Measurements from ENCODE around the gene HAL. TPM values are rescaled to one million over a fixed set of nuclear protein-coding genes. Genes with fewer than 3 reads are reported as not detected.

HAL gene
- total RNA-seq, 1 donor from 2014 or later = 1.7 TPM

DNA sequence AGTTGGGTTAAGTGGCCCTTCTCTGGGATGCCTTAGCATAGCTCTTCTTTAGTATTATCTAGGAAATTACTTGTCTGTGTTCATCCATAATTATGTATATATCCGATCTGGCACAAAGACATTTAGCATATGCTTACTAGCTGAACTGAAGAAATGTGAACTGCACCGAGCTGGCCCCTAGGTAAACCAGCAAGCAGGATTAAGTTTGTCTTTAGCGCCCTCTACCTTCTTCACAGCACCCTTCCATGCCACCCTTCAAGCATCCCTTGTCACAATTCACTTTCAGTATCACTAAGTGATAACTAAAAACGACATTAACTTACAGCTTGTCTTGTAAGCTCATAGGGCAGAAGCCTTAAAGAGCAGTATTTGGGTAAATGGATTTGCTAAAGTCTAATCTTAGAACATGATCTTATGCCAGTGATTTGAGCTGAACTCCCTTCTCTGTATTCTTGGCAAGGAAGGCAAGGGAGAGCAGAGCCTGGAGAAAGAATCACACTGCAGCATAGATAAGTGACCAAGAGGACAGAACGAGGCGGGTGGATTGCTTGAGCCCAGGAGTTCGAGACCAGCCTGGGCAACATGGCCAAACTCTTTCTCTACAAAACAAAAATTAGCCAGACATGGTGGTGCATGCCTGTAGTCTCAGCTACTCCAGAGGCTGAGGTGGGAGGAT is 2.6 kb upstream of the HAL start:
- H3K27ac Mint-ChIP-seq (ENCODE audit: unreplicated experiment) = no peak overlapping the region
- H3K36me3 Mint-ChIP-seq (ENCODE audit: unreplicated experiment) = peaks cover 14% of the 10 kb centered on the region
- no peak for DNase-seq (ENCODE audit: extremely low spot score, unreplicated experiment)
- TF ChIP-seq, protein P1, sequence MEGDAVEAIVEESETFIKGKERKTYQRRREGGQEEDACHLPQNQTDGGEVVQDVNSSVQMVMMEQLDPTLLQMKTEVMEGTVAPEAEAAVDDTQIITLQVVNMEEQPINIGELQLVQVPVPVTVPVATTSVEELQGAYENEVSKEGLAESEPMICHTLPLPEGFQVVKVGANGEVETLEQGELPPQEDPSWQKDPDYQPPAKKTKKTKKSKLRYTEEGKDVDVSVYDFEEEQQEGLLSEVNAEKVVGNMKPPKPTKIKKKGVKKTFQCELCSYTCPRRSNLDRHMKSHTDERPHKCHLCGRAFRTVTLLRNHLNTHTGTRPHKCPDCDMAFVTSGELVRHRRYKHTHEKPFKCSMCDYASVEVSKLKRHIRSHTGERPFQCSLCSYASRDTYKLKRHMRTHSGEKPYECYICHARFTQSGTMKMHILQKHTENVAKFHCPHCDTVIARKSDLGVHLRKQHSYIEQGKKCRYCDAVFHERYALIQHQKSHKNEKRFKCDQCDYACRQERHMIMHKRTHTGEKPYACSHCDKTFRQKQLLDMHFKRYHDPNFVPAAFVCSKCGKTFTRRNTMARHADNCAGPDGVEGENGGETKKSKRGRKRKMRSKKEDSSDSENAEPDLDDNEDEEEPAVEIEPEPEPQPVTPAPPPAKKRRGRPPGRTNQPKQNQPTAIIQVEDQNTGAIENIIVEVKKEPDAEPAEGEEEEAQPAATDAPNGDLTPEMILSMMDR (IDR thresholded peaks at IDR 0.05) = peak; percentile 77
- no peaks in the 10 kb centered on the region for H3K9me3 Mint-ChIP-seq (ENCODE audit: unreplicated experiment)
- no peaks in the 10 kb centered on the region for H3K27me3 Mint-ChIP-seq (ENCODE audit: unreplicated experiment)
- H3K4me3 Mint-ChIP-seq (ENCODE audit: unreplicated experiment) = no peak overlapping the region
- no peaks in the 10 kb centered on the region for H3K4me1 Mint-ChIP-seq (ENCODE audit: unreplicated experiment)

DNA sequence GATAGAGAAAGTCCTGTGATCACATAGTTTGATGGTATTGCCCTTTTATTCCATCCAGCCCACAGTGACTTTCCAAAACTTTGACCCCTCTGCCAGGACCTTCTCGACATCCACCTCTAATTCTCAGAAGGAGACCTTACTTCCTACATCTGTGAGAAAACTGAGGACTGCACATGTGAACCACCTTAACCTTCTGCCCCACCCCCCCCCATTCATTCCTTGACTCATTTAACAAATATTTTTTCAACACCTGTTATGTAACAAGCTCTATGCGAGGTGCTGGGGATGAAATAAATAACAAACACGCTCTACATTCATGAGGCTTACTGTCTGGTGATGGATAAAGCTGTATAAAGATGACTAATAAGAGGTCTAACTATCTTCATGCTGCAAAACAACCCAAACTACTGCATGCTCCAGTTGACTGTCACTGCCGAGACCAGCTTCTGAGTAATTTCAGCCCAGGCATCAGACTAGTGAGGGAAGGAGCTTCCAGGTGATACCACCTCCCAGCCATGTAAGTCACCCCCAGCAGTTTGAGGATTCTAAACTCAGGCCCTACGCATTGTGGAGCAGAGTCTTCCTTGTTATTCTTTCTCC is 1.9 kb upstream of the HAL start:
- H3K4me3 Mint-ChIP-seq (ENCODE audit: unreplicated experiment) = no peak overlapping the region
- peaks cover 14% of the 10 kb centered on the region for H3K36me3 Mint-ChIP-seq (ENCODE audit: unreplicated experiment)
- H3K9me3 Mint-ChIP-seq (ENCODE audit: unreplicated experiment) = no peaks in the 10 kb centered on the region
- no peaks in the 10 kb centered on the region for H3K27me3 Mint-ChIP-seq (ENCODE audit: unreplicated experiment)
- no peaks in the 10 kb centered on the region for H3K4me1 Mint-ChIP-seq (ENCODE audit: unreplicated experiment)
- TF ChIP-seq, protein P1 (IDR thresholded peaks at IDR 0.05) = no peak
- no peak overlapping the region for H3K27ac Mint-ChIP-seq (ENCODE audit: unreplicated experiment)
- DNase-seq (ENCODE audit: extremely low spot score, unreplicated experiment) = no peak

DNA sequence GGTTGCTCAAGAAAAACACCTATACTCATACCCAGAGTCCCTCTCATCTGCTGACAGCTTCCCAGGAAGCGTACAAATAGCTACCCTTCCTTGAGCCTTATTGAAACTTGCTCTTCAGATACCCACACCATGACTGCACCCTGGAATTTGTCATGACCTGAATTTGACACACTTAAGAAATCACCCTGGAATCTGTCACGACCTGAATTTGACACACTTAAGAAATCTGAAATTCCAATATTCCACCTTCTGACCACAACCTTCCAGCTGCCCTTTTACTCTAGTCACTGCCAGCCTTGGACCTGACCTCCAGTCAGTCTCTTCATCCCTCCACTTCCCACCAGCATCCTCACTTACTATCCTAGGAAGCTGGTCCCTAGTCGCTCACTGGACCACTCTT is 1.1 kb upstream of the HAL start:
- Mint-ChIP-seq H3K4me3 (ENCODE audit: unreplicated experiment) (no peak overlapping the region), H3K27me3 (ENCODE audit: unreplicated experiment) (no peaks in the 10 kb centered on the region), H3K27ac (ENCODE audit: unreplicated experiment) (no peak overlapping the region), H3K4me1 (ENCODE audit: unreplicated experiment) (no peaks in the 10 kb centered on the region), H3K36me3 (ENCODE audit: unreplicated experiment) (peaks cover 9% of the 10 kb centered on the region), H3K9me3 (ENCODE audit: unreplicated experiment) (no peaks in the 10 kb centered on the region)
- TF ChIP-seq, protein P1 (IDR thresholded peaks at IDR 0.05) = no peak
- DNase-seq (ENCODE audit: extremely low spot score, unreplicated experiment) = no peak

DNA sequence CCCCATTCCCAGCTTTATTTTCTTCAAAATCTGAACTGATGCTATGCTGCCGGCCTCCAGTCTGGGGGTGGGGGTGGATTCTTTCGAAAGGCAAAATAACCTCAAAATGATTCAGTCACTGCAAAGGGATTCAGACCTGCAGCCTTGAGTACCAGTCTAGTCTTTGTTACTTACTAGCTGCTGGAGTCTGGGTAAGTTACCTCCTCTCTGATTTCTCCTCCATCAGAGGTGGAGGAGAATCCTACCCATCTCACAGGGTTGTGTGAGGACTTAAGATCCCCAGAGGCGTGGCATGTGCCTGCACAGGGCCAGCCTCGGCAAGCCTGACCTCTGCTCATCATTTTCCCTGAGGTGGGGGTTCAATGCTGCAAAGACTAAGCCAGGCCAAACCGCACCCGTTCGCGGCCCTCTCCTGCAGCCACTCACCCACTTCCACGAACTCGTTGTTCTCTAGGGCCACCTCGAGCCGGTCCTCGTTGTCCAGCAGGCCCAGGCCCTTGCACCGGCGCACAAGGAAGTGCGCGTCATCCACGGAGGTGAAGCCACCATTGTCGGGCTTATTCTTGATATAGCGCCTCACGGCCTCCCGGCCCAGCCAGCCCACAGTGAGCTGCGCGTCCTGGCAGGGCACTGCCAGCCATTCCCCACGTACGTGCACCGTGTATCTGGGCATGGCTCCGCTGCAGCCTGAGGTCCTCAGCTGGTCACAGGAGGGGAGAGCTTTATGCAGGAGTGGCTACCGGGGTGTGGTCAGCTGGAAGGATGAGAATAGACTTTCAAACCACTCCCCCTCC is 709 bp downstream of the HAL start:
- TF ChIP-seq, protein P1 (IDR thresholded peaks at IDR 0.05) = no peak
- Mint-ChIP-seq H3K9me3 (ENCODE audit: unreplicated experiment) (no peaks in the 10 kb centered on the region), H3K36me3 (ENCODE audit: unreplicated experiment) (peaks cover 3% of the 10 kb centered on the region), H3K4me1 (ENCODE audit: unreplicated experiment) (no peaks in the 10 kb centered on the region), H3K27ac (ENCODE audit: unreplicated experiment) (no peak overlapping the region), H3K4me3 (ENCODE audit: unreplicated experiment) (no peak overlapping the region), H3K27me3 (ENCODE audit: unreplicated experiment) (peaks cover 5% of the 10 kb centered on the region)
- DNase-seq (ENCODE audit: extremely low spot score, unreplicated experiment) = no peak

DNA sequence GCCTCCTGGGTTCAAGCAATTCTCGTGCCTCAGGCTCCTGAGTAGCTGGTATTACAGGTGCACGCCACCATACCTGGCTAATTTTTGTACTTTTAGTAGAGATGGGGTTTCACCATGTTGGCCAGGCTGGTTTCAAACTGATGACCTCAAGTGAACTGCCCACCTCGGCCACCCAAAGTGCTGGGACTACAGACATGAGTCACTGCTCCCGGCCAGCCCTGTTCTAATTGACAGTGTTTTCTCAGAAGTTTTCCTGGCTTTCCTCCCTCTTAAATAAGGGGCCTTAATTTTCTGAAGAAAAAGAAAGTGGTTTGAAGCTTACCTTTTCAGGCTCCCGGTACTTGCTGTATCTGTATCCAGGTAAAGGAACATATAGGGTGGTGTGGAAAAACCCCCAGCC is 1.7 kb downstream of the HAL start:
- DNase-seq (ENCODE audit: extremely low spot score, unreplicated experiment) = no peak
- Mint-ChIP-seq H3K27me3 (ENCODE audit: unreplicated experiment) (peaks cover 5% of the 10 kb centered on the region), H3K36me3 (ENCODE audit: unreplicated experiment) (no peaks in the 10 kb centered on the region), H3K27ac (ENCODE audit: unreplicated experiment) (no peak overlapping the region), H3K9me3 (ENCODE audit: unreplicated experiment) (no peaks in the 10 kb centered on the region), H3K4me3 (ENCODE audit: unreplicated experiment) (no peak overlapping the region), H3K4me1 (ENCODE audit: unreplicated experiment) (no peaks in the 10 kb centered on the region)
- TF ChIP-seq, protein P1 (IDR thresholded peaks at IDR 0.05) = no peak
